Activated CD8-positive, alpha-beta T cell treated with anti-CD3 and anti-CD28 coated beads for 36 hours (primary cell): Measurements from ENCODE around the gene FBRSL1. TPM values are rescaled to one million over a fixed set of nuclear protein-coding genes. Genes with fewer than 3 reads are reported as not detected.

Source experiments
- ATAC-seq: fragments of 200-7000 bp; cut with Tn5 transposase; one replicate; pipeline ENCODE4 v1.10.0; 2021; ENCODE audit warnings: mild to moderate bottlenecking, moderate library complexity
- CTCF ChIA-PET: fragments of 350-600 bp; sonication (Branson Sonifier 250); formaldehyde crosslinking; loops from one replicate; lab custom pipeline; 2021; ENCODE audit warnings: antibody characterized with exemption; lab: Charles Lee
- POLR2A ChIA-PET: fragments of 350-600 bp; sonication (Branson Sonifier 250); formaldehyde crosslinking; loops from one replicate; lab custom pipeline; 2021; ENCODE audit warnings: antibody characterized with exemption; lab: Charles Lee
- DNase-seq: peaks from one replicate; pipeline ENCODE4 v3.0.0-alpha.2; 2020
- H3K27ac Mint-ChIP-seq: one replicate; pipeline ENCODE4 v1.8.0; 2021; ENCODE audit warnings: mild to moderate bottlenecking, mixed read lengths
- H3K27me3 Mint-ChIP-seq: one replicate; pipeline ENCODE4 v1.8.0; 2021; ENCODE audit warnings: mixed read lengths
- H3K36me3 Mint-ChIP-seq: one replicate; pipeline ENCODE4 v1.8.0; 2021; ENCODE audit warnings: low read depth, mixed read lengths
- H3K4me1 Mint-ChIP-seq: one replicate; pipeline ENCODE4 v1.8.0; 2021; ENCODE audit warnings: low read depth, mixed read lengths
- H3K4me3 Mint-ChIP-seq: one replicate; pipeline ENCODE4 v1.8.0; 2021; ENCODE audit warnings: mild to moderate bottlenecking, moderate library complexity, mixed read lengths
- H3K9me3 Mint-ChIP-seq: one replicate; pipeline ENCODE4 v1.8.0; 2021; ENCODE audit warnings: mixed read lengths
- intact Hi-C: fragments of 100-400 bp; cut with micrococcal nuclease; formaldehyde crosslinking; loops from one replicate; pipeline ENCODE4 v1.10.0; 2022
- total RNA-seq, 2 experiments: library from RNA; stranded (reverse); gene quantifications; one replicate each; pipeline ENCODE4 v1.2.3, GENCODE V29; 2021
- TF ChIP-seq, protein P1 (sequence below): fragments of 200-600 bp; IDR thresholded peaks from one replicate; pipeline ENCODE4 v1.8.0; 2022; ENCODE audit warnings: antibody characterized with exemption, mild to moderate bottlenecking

FBRSL1 gene
- total RNA-seq, 2 experiments from 2014 or later: 41.4 to 48.1 TPM

DNA sequence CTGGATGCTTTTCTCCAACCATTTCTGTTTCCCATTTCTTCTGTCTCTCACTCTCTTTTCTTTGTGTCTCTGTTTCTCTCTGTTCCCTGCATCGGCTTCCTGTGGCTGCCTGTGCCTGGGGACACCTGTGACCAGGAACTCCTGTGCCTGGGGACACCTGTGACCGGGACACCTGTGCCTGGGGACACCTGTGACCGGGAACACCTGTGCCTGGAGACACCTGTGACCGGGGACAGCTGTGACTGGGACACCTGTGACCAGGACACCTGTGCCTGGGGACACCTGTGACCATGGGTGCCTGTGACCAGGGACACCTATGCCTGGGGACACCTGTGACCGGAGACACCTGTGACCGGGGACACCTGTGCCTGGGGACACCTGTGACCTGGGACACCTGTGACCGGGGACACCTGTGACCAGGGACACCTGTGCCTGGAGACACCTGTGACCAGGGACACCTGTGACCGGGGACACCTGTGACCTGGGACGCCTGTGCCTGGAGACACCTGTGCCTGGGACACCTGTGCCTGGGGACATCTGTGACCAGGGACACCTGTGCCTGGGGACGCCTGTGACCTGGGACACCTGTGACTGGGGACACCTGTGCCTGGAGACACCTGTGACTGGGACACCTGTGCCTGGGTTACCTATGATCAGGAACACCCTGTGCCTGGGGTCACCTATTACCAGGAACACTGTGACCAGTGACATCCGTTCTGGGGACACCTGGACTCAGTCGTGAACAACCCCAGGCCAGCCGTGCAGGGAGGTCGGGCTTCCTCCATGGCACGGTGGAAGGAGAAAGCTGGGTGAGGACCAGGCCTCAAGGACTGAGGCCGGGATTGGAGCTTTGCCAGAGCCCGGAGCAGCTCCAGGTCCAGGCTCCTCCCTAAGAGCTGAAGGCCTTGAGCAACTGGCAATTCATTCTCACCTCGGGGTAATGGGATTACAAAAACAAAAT lies 23.4 kb upstream of the FBRSL1 start:
- peaks cover 1% of the 10 kb centered on the region for H3K27me3 Mint-ChIP-seq
- H3K4me1 Mint-ChIP-seq: peaks cover 29% of the 10 kb centered on the region
- no peak for DNase-seq
- TF ChIP-seq, protein P1, sequence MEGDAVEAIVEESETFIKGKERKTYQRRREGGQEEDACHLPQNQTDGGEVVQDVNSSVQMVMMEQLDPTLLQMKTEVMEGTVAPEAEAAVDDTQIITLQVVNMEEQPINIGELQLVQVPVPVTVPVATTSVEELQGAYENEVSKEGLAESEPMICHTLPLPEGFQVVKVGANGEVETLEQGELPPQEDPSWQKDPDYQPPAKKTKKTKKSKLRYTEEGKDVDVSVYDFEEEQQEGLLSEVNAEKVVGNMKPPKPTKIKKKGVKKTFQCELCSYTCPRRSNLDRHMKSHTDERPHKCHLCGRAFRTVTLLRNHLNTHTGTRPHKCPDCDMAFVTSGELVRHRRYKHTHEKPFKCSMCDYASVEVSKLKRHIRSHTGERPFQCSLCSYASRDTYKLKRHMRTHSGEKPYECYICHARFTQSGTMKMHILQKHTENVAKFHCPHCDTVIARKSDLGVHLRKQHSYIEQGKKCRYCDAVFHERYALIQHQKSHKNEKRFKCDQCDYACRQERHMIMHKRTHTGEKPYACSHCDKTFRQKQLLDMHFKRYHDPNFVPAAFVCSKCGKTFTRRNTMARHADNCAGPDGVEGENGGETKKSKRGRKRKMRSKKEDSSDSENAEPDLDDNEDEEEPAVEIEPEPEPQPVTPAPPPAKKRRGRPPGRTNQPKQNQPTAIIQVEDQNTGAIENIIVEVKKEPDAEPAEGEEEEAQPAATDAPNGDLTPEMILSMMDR: no peak
- no peak overlapping the region for H3K4me3 Mint-ChIP-seq
- no peak overlapping the region for H3K27ac Mint-ChIP-seq
- ChIA-PET CTCF (no interaction called here), POLR2A (interaction anchor here (0.7 kb wide), 1 partner anchor 734 kb away, joined by 3 read pairs; no protein-coding TSS in a partner anchor)
- ATAC-seq: no peak
- H3K9me3 Mint-ChIP-seq: no peaks in the 10 kb centered on the region
- H3K36me3 Mint-ChIP-seq: no peaks in the 10 kb centered on the region
- intact Hi-C loops: no loop called here

DNA sequence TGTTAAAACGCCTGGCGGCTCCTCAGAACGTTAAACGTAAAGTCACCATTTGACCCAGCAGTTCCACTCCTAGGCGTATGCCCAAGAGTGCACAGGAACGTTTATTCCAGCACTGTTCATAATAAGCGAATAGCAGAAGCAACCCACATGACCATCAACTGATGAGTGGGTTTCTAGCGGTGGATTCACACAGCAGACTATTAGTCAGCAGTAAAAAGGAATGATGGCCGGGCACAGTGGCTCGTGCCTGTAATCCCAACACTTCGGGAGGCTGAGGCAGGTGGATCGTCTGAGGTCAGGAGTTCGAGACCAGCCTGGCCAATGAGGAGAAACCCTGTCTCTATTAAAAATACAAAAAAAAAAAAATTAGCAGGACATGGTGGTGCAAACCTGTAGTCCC lies 22.4 kb upstream of the FBRSL1 start:
- H3K36me3 Mint-ChIP-seq: no peaks in the 10 kb centered on the region
- H3K4me1 Mint-ChIP-seq: peaks cover 34% of the 10 kb centered on the region
- ChIA-PET POLR2A (no interaction called here), CTCF (no interaction called here)
- DNase-seq (no peak), ATAC-seq (no peak)
- peaks cover 1% of the 10 kb centered on the region for H3K27me3 Mint-ChIP-seq
- intact Hi-C loops: no loop called here
- no peaks in the 10 kb centered on the region for H3K9me3 Mint-ChIP-seq
- H3K27ac Mint-ChIP-seq: no peak overlapping the region
- TF ChIP-seq, protein P1: no peak
- H3K4me3 Mint-ChIP-seq: no peak overlapping the region

DNA sequence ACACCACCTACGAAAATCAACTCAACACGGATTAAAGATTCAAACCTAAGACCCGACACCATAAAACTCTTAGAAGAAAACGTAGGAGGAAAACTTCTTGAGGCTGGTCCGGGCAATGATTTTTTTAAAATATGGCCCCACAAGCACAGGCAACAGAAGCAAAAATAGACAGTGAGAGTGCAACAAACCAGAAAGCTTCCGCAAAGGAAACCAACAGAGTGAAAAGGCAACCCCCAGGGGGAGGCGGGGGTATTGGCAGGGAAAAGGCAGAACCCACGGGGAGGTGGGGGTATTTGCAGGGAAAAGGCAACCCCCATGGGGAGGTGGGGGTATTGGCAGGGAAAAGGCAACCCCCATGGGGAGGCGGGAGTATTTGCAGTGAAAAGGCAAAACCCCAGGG lies 20.5 kb upstream of the FBRSL1 start:
- peak overlapping the region; percentile 80 for H3K27ac Mint-ChIP-seq
- POLR2A ChIA-PET: no interaction called here
- H3K4me3 Mint-ChIP-seq: peak overlapping the region; percentile 56
- TF ChIP-seq, protein P1: no peak
- CTCF ChIA-PET: no interaction called here
- DNase-seq (no peak), ATAC-seq (peak; percentile 25)
- no peaks in the 10 kb centered on the region for H3K9me3 Mint-ChIP-seq
- intact Hi-C loops: no loop called here
- H3K27me3 Mint-ChIP-seq: peaks cover 1% of the 10 kb centered on the region
- H3K4me1 Mint-ChIP-seq: peaks cover 34% of the 10 kb centered on the region
- H3K36me3 Mint-ChIP-seq: no peaks in the 10 kb centered on the region

DNA sequence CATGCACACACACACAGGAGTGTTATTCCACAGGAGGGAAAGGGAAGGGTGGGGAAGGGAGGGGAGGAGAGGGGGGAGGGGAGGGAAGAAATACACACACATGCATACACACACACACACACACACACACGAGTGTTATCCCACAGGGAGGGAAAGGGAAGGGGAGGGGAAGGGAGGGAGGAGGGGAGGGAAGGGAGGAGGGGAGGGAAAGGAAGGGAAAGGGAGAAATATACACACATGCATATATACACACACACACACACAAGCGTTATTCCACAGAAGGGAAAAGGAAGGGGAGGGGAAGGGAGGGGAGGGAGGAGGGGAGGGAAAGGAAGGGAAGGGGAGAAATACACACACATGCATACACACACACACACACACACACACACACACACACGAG lies 19.6 kb upstream of the FBRSL1 start:
- Mint-ChIP-seq H3K27ac (no peak overlapping the region), H3K4me1 (peaks cover 36% of the 10 kb centered on the region), H3K4me3 (no peak overlapping the region), H3K27me3 (peaks cover 1% of the 10 kb centered on the region), H3K9me3 (no peaks in the 10 kb centered on the region), H3K36me3 (no peaks in the 10 kb centered on the region)
- ChIA-PET CTCF (no interaction called here), POLR2A (no interaction called here)
- DNase-seq (no peak), ATAC-seq (no peak)
- TF ChIP-seq, protein P1: no peak
- intact Hi-C loops: no loop called here
